Measurements from ENCODE around the gene CHRNA10.

The CHRNA10 gene

GRCh38 chr11:3671334-3672254 lies at the start of gene CHRNA10:
CHRNA10 (minus strand) TSS chr11:3671384; CDS start chr11:3671312, 72 bp downstream.
- no peak for DNase-seq (ENCODE audit: low read depth, low spot score)

GRCh38 chr11:3712274-3712673 lies 41.1 kb upstream of the CHRNA10 start:
- DNase-seq (ENCODE audit: low read depth, low spot score), result no peak

- DNase-seq (ENCODE audit: low read depth, low spot score), result no peak
Observed at GRCh38 chr11:3710485-3711259, 39.5 kb upstream of the CHRNA10 start.

GRCh38 chr11:3709977-3710376 lies 38.8 kb upstream of the CHRNA10 start:
- no peak for DNase-seq (ENCODE audit: low read depth, low spot score)

- no peak for DNase-seq (ENCODE audit: low read depth, low spot score)
Observed at GRCh38 chr11:3707176-3707575, 36.0 kb upstream of the CHRNA10 start.

- no peak for DNase-seq (ENCODE audit: low read depth, low spot score)
Observed at GRCh38 chr11:3703383-3703782, 32.2 kb upstream of the CHRNA10 start.

GRCh38 chr11:3700910-3701309 lies 29.7 kb upstream of the CHRNA10 start:
- no peak for DNase-seq (ENCODE audit: low read depth, low spot score)

- DNase-seq (ENCODE audit: low read depth, low spot score), result no peak
Observed at GRCh38 chr11:3700410-3700809, 29.2 kb upstream of the CHRNA10 start.

GRCh38 chr11:3686751-3687150 lies 15.6 kb upstream of the CHRNA10 start:
- no peak for DNase-seq (ENCODE audit: low read depth, low spot score)

- DNase-seq (ENCODE audit: low read depth, low spot score), result no peak
Observed at GRCh38 chr11:3685923-3686322, 14.7 kb upstream of the CHRNA10 start.

GRCh38 chr11:3684819-3685172 lies 13.6 kb upstream of the CHRNA10 start:
- DNase-seq (ENCODE audit: low read depth, low spot score), result no peak

GRCh38 chr11:3684129-3684818 lies 13.1 kb upstream of the CHRNA10 start:
- no peak for DNase-seq (ENCODE audit: low read depth, low spot score)

- DNase-seq (ENCODE audit: low read depth, low spot score), result no peak
Observed at GRCh38 chr11:3683039-3683438, 11.9 kb upstream of the CHRNA10 start.

- DNase-seq (ENCODE audit: low read depth, low spot score), result no peak
Observed at GRCh38 chr11:3679077-3679476, 7.9 kb upstream of the CHRNA10 start.

GRCh38 chr11:3675971-3676370 lies 4.8 kb upstream of the CHRNA10 start:
- no peak for DNase-seq (ENCODE audit: low read depth, low spot score)

GRCh38 chr11:3674189-3674588 lies 3.0 kb upstream of the CHRNA10 start:
- DNase-seq (ENCODE audit: low read depth, low spot score), result no peak

- DNase-seq (ENCODE audit: low read depth, low spot score), result no peak
Observed at GRCh38 chr11:3669742-3670183, 1.4 kb downstream of the CHRNA10 start.

- DNase-seq (ENCODE audit: low read depth, low spot score), result no peak
Observed at GRCh38 chr11:3669128-3669527, 2.1 kb downstream of the CHRNA10 start.

- no peak for DNase-seq (ENCODE audit: low read depth, low spot score)
Observed at GRCh38 chr11:3667149-3668035, 3.8 kb downstream of the CHRNA10 start.

GRCh38 chr11:3666023-3666530 lies 5.1 kb downstream of the CHRNA10 start:
- no peak for DNase-seq (ENCODE audit: low read depth, low spot score)
